ENCODE results near the gene NCK2. TPM values are rescaled to one million over a fixed set of nuclear protein-coding genes. Genes with fewer than 3 reads are reported as not detected.

The NCK2 gene
- total RNA-seq, 1 donor from 2014 or later, result 90.0 TPM

GRCh38 chr2:105903051-105903674, 158.5 kb downstream of the NCK2 start:
- DNase-seq (ENCODE audit: low read depth), result no peak
- no peaks in the 10 kb centered on the region for H3K27me3 ChIP-seq (ENCODE audit: control insufficient read depth, insufficient read depth, low read length)
- H3K4me3 ChIP-seq (ENCODE audit: low read depth, low read length), result no peak overlapping the region
- TF ChIP-seq, protein P1, sequence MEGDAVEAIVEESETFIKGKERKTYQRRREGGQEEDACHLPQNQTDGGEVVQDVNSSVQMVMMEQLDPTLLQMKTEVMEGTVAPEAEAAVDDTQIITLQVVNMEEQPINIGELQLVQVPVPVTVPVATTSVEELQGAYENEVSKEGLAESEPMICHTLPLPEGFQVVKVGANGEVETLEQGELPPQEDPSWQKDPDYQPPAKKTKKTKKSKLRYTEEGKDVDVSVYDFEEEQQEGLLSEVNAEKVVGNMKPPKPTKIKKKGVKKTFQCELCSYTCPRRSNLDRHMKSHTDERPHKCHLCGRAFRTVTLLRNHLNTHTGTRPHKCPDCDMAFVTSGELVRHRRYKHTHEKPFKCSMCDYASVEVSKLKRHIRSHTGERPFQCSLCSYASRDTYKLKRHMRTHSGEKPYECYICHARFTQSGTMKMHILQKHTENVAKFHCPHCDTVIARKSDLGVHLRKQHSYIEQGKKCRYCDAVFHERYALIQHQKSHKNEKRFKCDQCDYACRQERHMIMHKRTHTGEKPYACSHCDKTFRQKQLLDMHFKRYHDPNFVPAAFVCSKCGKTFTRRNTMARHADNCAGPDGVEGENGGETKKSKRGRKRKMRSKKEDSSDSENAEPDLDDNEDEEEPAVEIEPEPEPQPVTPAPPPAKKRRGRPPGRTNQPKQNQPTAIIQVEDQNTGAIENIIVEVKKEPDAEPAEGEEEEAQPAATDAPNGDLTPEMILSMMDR (IDR thresholded peaks at IDR 0.05; ENCODE audit: insufficient read depth, low read length, severe bottlenecking), result no peak
- no peak for FAIRE-seq
- no peaks in the 10 kb centered on the region for H3K36me3 ChIP-seq (ENCODE audit: control insufficient read depth, insufficient read depth, low read length)

DNA sequence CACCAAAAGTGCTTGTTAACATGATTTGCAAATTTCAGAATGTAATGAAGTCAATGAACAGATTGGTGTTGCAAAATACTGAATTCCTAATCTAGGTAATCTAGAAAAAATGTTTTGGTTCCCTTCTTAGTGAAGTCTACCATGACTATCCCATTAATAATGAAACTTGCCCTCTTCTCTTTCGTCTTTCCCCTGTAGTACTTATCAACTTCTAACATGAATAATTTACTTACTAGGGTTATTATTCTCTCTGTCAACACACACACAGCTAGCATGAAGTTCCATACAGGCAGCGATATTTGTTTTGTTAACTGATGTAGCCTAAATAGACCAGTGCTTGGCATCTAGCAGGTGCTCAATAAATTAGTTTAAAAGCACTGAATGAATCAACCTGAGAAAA, 160.2 kb downstream of the NCK2 start:
- TF ChIP-seq, protein P1 (IDR thresholded peaks at IDR 0.05; ENCODE audit: insufficient read depth, low read length, severe bottlenecking), result no peak
- FAIRE-seq (no peak), DNase-seq (ENCODE audit: low read depth) (no peak)
- H3K4me3 ChIP-seq (ENCODE audit: low read depth, low read length), result no peak overlapping the region
- no peaks in the 10 kb centered on the region for H3K27me3 ChIP-seq (ENCODE audit: control insufficient read depth, insufficient read depth, low read length)
- H3K36me3 ChIP-seq (ENCODE audit: control insufficient read depth, insufficient read depth, low read length), result no peaks in the 10 kb centered on the region

- Histone ChIP-seq H3K27me3 (ENCODE audit: control insufficient read depth, insufficient read depth, low read length) (no peaks in the 10 kb centered on the region), H3K36me3 (ENCODE audit: control insufficient read depth, insufficient read depth, low read length) (no peaks in the 10 kb centered on the region), H3K4me3 (ENCODE audit: low read depth, low read length) (no peak overlapping the region)
- DNase-seq (ENCODE audit: low read depth) (no peak), FAIRE-seq (no peak)
- TF ChIP-seq, protein P1 (IDR thresholded peaks at IDR 0.05; ENCODE audit: insufficient read depth, low read length, severe bottlenecking), result no peak
Observed at GRCh38 chr2:105906481-105906880, 161.8 kb downstream of the NCK2 start.

DNA sequence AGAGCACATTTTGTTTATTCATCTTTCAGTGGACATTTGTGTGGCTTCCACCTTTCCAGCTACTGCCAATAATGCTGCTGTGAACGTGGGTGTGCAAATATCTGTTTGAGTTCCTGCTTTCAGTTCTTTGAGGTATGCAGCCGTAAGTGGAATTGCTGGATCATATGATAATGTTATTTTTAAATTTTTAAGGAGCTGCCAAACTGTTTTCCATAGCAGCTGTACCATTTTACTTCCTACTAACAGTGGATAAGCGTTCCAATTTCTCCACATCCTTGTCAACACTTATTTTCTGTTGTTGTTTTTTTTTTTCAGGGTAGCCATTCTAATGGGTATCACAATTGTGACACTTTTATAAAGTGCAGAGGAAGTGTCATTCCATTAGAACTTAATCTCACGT, 162.5 kb downstream of the NCK2 start:
- TF ChIP-seq, protein P1 (IDR thresholded peaks at IDR 0.05; ENCODE audit: insufficient read depth, low read length, severe bottlenecking), result no peak
- FAIRE-seq (no peak), DNase-seq (ENCODE audit: low read depth) (no peak)
- H3K36me3 ChIP-seq (ENCODE audit: control insufficient read depth, insufficient read depth, low read length), result no peaks in the 10 kb centered on the region
- H3K27me3 ChIP-seq (ENCODE audit: control insufficient read depth, insufficient read depth, low read length), result no peaks in the 10 kb centered on the region
- no peak overlapping the region for H3K4me3 ChIP-seq (ENCODE audit: low read depth, low read length)

GRCh38 chr2:105909215-105909614, 164.5 kb downstream of the NCK2 start:
- DNase-seq (ENCODE audit: low read depth) (no peak), FAIRE-seq (no peak)
- Histone ChIP-seq H3K36me3 (ENCODE audit: control insufficient read depth, insufficient read depth, low read length) (no peaks in the 10 kb centered on the region), H3K27me3 (ENCODE audit: control insufficient read depth, insufficient read depth, low read length) (no peaks in the 10 kb centered on the region), H3K4me3 (ENCODE audit: low read depth, low read length) (no peak overlapping the region)
- TF ChIP-seq, protein P1 (IDR thresholded peaks at IDR 0.05; ENCODE audit: insufficient read depth, low read length, severe bottlenecking), result no peak

Measured in bronchial epithelial cell (primary cell).